HG03354 (cell line): ENCODE data around the gene RAB33A.
"Not testable (repeated sequence)": the region's sequence is repeated elsewhere in the genome, so short reads cannot be mapped to it uniquely, and the experiment has no call there.

ENCODE experiments used
- ATAC-seq: cut with Tn5 transposase; IDR thresholded peaks from one replicate; pipeline ENCODE4 v1.9.1; 2021; ENCODE audit warnings: mild to moderate bottlenecking; ENCODE audit not compliant: unreplicated experiment, poor library complexity, severe bottlenecking

RAB33A gene

DNA sequence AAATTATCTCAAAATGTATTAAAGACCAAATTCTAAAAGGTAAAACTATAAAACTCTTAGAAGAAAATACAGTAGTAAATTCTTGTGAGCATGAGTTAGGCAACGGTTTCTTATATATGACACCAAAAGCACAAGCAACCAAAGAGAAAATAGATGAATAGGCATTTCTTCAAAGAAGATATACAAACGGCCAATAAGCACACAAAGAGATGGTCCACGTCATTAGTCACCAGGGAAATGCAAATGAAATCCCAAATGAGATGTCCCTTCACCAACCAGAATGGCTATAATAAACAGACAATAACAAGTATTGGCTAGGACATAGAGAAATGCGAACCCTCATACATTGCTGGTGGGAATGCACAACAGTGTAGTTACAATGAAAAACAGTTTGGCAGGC is 44.6 kb downstream of the RAB33A start:
- ATAC-seq: no peak

DNA sequence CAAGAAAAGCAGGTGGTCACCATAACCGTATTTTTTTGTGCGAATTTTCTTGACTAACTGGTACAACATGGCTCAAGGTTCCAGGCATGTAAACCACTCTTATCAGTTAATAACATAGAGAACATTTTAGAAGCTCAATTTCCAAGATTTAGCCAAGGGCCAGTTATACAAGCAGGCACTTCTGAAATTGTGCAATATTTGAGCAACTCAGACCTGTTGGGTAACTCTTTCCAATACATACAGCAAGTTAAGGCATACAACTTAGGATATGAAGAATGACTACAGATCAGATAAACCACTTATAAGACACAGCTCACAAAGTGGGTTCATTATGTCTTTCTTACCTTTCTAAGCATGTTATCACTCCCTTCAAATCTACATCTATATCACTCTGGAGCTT is 53.0 kb downstream of the RAB33A start:
- ATAC-seq: no peak

DNA sequence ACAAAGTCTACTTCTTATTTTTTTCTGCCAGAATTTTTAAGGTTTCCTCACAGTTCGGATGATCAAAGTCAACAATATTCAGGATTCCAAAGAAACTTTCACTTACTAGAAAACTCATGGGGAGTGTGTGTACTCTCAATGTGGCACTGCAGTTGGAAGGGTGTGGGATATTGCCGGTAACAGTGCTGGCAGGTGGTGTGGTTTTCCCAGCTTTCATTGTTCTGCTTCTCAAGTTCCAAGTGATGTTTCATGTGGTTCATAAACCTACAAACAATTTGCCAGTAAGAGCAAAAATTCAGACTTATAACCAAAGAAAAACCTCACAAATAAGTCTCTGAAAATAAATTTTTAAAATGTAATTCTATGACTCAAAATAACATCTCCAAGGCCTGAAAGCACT is 57.1 kb downstream of the RAB33A start:
- ATAC-seq: no peak

DNA sequence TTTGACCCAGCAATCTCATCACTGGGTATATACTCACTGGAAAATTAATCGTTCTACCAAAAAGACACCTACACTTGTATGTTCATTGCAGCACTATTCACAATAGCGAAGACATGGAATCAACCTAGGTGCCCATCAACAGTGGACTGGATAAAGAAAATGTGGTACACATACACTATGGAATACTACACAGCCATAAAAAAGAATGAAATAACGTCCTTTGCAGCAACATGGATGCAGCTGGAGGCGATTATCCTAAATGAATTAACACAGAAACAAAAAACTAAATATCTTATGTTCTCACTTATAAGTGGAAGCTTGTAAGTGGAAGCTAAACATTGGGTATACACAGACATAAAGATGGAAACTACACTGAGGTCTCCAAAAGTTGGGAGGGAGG is 59.4 kb downstream of the RAB33A start:
- ATAC-seq: not testable (repeated sequence)
